OCI-LY7 (cell line): ENCODE results near the gene WASF1.

Experiments used
- EZH2phosphoT487 ChIP-seq: fragments of 200-600 bp; sonication (generic); IDR thresholded peaks from 2 replicates; pipeline ENCODE4 v1.6.1; 2018; ENCODE audit warnings: low read depth, borderline replicate concordance, mild to moderate bottlenecking, mixed run types, antibody characterized with exemption, low read length, moderate library complexity, mixed read lengths
- TF ChIP-seq, protein P1 (sequence below): fragments of 200-600 bp; sonication (generic); conservative IDR thresholded peaks from 2 replicates; pipeline ENCODE4 v1.5.1; 2014; ENCODE audit warnings: mild to moderate bottlenecking, antibody characterized with exemption, low read length, moderate library complexity, mixed read lengths

DNA sequence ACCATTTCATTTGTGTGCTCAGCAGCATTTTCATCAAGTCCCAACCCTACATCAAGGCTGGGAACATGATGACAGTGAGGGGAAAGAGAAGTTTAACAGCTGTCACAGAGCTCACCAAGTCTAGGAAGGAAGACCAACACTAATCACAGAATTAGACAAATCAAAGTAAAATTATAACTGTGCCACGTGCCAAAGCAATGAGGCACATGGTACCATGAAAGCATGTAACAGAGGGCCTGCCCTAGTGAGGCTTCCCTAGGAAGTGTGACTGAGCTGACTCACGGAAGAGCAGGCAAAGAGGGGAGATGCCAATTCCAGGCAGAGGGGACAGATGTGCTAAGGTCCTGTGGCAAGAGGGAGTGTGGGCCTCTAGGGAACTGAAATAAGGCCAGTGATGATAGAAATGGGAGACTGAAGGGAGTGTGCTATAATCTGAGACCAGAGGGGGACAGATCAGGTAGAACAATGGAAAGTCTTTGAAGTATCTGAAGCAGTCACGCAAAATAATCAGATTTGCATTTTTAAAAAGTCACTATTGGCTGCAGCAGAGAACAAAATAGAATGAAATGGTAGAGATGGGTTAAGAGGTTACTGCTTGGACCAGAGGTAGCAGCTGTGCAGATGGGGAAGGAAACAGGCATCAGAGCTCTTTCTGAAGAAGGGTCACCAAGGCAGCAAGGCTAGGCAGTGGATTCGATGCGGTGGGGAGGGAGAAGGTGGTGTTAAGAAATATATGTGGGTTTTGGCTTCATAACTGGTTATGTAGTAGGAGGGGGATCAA, 114.5 kb downstream of the WASF1 start:
- TF ChIP-seq, protein P1, sequence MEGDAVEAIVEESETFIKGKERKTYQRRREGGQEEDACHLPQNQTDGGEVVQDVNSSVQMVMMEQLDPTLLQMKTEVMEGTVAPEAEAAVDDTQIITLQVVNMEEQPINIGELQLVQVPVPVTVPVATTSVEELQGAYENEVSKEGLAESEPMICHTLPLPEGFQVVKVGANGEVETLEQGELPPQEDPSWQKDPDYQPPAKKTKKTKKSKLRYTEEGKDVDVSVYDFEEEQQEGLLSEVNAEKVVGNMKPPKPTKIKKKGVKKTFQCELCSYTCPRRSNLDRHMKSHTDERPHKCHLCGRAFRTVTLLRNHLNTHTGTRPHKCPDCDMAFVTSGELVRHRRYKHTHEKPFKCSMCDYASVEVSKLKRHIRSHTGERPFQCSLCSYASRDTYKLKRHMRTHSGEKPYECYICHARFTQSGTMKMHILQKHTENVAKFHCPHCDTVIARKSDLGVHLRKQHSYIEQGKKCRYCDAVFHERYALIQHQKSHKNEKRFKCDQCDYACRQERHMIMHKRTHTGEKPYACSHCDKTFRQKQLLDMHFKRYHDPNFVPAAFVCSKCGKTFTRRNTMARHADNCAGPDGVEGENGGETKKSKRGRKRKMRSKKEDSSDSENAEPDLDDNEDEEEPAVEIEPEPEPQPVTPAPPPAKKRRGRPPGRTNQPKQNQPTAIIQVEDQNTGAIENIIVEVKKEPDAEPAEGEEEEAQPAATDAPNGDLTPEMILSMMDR = no peak
- no peak for TF ChIP-seq EZH2phosphoT487
